DOHH2 (cell line): Measurements from ENCODE around the gene ZNF778.

Experiments used
- H3F3A ChIP-seq: fragments of 200-600 bp; sonication (generic), shearing (Covaris generic); 2 replicates; pipeline ENCODE4 v1.6.0; 2016; ENCODE audit warnings: antibody characterized with exemption, mild to moderate bottlenecking; ENCODE audit not compliant: control insufficient read depth, insufficient read depth
- H3K27ac ChIP-seq: fragments of 200-600 bp; sonication (generic); 2 replicates; pipeline ENCODE4 v1.5.1; 2014; ENCODE audit warnings: low read depth, mild to moderate bottlenecking, low read length, moderate library complexity
- H3K27me3 ChIP-seq: fragments of 200-600 bp; sonication (generic); 2 replicates; pipeline ENCODE4 v1.6.1; 2014; ENCODE audit warnings: mild to moderate bottlenecking, low read length, mixed read lengths; ENCODE audit not compliant: control insufficient read depth
- H3K36me3 ChIP-seq: fragments of 200-600 bp; sonication (generic); 2 replicates; pipeline ENCODE4 v1.6.1; 2014; ENCODE audit warnings: mild to moderate bottlenecking, low read length, moderate library complexity, mixed read lengths; ENCODE audit not compliant: control insufficient read depth
- H3K4me1 ChIP-seq: fragments of 200-600 bp; sonication (generic); 2 replicates; pipeline ENCODE4 v1.6.1; 2014; ENCODE audit warnings: mild to moderate bottlenecking, low read length, mixed read lengths; ENCODE audit not compliant: control insufficient read depth
- H3K4me2 ChIP-seq: fragments of 200-600 bp; sonication (generic); 2 replicates; pipeline ENCODE4 v1.6.0; 2014; ENCODE audit warnings: mild to moderate bottlenecking, low read length, moderate library complexity
- H3K4me3 ChIP-seq: fragments of 200-600 bp; sonication (generic); 2 replicates; pipeline ENCODE4 v1.5.1; 2014; ENCODE audit warnings: mild to moderate bottlenecking, low read length, mixed read lengths
- H3K79me2 ChIP-seq: fragments of 200-600 bp; sonication (generic); 2 replicates; pipeline ENCODE4 v1.6.1; 2014; ENCODE audit warnings: mild to moderate bottlenecking, low read length, mixed read lengths; ENCODE audit not compliant: control insufficient read depth
- H3K9me2 ChIP-seq: fragments of 200-600 bp; sonication (generic); replicated peaks from 2 replicates; pipeline ENCODE4 v1.6.1; 2014; ENCODE audit warnings: mild to moderate bottlenecking, low read length, mixed read lengths; ENCODE audit not compliant: control insufficient read depth
- H3K9me3 ChIP-seq: fragments of 200-600 bp; sonication (generic); 2 replicates; pipeline ENCODE4 v1.6.1; 2014; ENCODE audit warnings: antibody characterized with exemption, low read length, mixed read lengths; ENCODE audit not compliant: control insufficient read depth, insufficient read depth
- H4K20me1 ChIP-seq: fragments of 200-600 bp; sonication (generic); 2 replicates; pipeline ENCODE4 v1.6.0; 2014; ENCODE audit warnings: low read depth, mild to moderate bottlenecking, antibody characterized with exemption, low read length, moderate library complexity; ENCODE audit not compliant: control insufficient read depth, insufficient read depth
- EZH2phosphoT487 ChIP-seq: fragments of 200-600 bp; sonication (generic); IDR thresholded peaks from 2 replicates; pipeline ENCODE4 v1.6.1; 2017; ENCODE audit warnings: borderline replicate concordance, mild to moderate bottlenecking, antibody characterized with exemption, low read length, moderate library complexity, mixed read lengths
- TF ChIP-seq, protein P1 (sequence below): fragments of 200-600 bp; sonication (generic); IDR thresholded peaks from one replicate; pipeline ENCODE4 v1.5.1; 2014; ENCODE audit warnings: antibody characterized with exemption, mild to moderate bottlenecking, low read depth, low read length; ENCODE audit not compliant: poor library complexity, severe bottlenecking

Gene ZNF778

DNA sequence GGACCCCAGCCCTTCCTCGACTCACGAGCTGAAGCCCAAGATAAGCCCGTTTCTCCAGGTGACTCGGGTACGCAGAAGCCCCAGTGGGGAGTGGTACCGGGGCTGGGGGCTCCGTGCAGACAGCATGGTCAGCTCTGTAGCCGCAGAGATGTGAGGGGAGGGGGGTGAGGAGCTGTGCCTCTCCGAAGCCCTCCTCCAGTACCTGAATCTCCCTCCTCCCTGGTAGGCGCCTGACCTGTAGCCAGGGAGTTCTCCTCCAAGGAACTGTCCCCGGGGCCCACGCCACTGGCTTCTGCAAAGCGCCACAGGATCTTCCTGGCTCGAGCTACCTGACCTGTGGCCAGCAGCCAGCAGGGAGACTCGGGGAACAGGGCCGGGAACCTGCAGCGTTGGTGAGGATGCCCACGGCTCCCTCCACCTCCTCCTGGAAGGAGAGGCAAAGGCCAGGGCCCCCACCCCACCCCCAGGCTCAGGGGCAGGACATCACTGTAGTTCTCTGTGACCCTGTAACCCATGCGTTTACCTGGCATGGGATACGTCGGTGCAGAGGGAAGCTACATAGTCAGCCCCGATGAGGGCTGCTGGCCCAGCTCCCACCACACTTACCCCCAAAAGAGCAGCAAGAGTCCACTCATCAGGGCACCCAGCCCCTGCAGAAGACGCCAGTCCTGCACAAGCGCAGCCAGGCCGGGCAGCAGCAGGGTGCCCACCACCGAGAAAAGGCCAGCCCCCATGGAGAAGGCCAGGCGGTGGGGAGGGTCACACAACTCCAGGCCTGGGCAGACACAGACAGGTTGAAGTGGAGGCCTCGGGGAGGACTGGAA is 18.9 kb upstream of the ZNF778 start:
- Histone ChIP-seq H3K9me2 (no peaks in the 10 kb centered on the region), H4K20me1 (no peaks in the 10 kb centered on the region), H3K27ac (no peak overlapping the region), H3K36me3 (no peaks in the 10 kb centered on the region), H3K79me2 (no peaks in the 10 kb centered on the region), H3K4me2 (no peak overlapping the region), H3K9me3 (no peaks in the 10 kb centered on the region), H3K4me3 (no peak overlapping the region), H3F3A (no peaks in the 10 kb centered on the region), H3K27me3 (no peaks in the 10 kb centered on the region), H3K4me1 (no peaks in the 10 kb centered on the region)
- no peak for TF ChIP-seq EZH2phosphoT487
- TF ChIP-seq, protein P1, sequence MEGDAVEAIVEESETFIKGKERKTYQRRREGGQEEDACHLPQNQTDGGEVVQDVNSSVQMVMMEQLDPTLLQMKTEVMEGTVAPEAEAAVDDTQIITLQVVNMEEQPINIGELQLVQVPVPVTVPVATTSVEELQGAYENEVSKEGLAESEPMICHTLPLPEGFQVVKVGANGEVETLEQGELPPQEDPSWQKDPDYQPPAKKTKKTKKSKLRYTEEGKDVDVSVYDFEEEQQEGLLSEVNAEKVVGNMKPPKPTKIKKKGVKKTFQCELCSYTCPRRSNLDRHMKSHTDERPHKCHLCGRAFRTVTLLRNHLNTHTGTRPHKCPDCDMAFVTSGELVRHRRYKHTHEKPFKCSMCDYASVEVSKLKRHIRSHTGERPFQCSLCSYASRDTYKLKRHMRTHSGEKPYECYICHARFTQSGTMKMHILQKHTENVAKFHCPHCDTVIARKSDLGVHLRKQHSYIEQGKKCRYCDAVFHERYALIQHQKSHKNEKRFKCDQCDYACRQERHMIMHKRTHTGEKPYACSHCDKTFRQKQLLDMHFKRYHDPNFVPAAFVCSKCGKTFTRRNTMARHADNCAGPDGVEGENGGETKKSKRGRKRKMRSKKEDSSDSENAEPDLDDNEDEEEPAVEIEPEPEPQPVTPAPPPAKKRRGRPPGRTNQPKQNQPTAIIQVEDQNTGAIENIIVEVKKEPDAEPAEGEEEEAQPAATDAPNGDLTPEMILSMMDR = no peak

DNA sequence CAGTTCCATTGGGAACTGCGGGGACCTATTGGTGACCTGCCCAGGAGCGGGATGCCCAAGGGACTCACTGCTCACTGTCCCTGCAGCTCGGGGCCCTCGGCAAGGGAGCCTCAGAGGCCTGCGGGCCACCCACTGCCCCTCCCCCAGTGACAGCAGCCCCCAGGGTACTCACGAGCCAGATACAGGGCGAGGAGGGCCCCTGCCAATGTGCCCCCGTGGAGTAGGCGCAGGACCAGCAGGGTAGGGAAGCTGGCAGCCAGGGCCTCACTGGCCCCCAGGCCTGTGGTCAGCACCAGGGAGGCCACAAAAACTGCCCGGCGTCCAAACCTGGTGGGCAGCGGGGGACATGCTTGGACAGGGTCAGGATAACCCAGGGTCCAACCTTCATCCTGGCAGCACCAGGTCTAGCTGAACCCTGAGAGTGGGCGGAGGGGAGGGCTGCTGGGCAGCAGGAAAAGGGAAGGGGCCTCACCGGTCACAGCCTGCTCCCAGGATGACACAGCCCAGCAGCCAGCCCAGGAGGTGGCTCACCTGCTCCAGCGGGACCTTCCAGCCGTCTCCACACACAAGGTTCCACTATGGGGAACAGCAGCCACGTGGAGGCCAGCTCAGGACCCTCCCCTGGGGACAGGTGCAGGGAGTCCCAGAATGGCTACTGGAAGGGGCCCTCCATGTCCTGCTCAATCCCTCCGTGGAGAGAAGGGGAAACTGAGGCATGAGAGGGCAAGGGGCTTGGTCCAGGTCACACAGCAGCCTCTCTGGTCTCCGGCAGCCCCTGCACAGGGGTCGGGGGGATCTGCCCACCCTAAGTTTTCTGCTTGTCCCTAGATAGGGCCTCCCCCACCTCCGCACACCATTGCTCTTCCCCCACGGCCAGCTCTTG is 18.0 kb upstream of the ZNF778 start:
- TF ChIP-seq, protein P1 = no peak
- no peak for TF ChIP-seq EZH2phosphoT487
- no peaks in the 10 kb centered on the region for H3K79me2 ChIP-seq

DNA sequence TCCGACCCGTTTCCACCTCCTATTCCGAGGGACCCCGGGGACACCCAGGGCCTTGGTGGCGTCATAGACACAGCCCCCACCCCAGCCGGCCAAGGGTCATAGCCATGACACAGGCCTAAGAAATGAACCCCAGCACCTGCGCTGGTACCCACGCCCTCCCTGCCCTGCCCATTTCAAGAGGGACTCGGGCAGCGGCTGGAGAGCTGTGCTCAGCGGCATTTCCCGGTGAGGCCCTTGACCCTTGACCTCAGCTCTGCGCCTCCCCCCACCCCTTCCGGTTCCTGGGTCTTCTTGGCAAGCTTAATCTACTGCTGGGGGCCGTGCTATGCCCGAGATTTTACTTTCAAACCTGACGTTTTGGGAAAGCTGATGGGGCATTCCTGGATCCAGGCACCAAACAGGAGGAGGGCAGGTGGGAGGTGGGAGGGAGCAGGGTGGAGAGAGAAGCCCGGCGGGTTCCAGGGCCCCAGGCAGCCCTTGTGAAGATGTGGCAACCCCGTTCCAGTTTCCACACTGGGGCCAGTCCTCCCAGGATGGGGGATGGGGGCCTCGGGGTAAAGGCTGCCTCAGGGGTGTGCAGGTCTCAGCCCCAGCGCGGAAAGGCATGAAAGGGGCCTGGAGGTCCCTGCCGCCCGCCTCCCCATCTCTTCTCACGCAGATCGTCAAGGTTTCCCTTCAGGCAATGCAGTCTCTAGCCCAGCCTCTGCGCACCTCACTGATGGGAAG is 17.2 kb upstream of the ZNF778 start, which contains the start of gene SLC22A31:
Gene SLC22A31 (minus strand): TSS at position 414 of the 726 bp plus-strand sequence. CDS start 36 bp downstream, at position 378.
- no peaks in the 10 kb centered on the region for H3K27me3 ChIP-seq

More for the DNA sequence above, 18.0 kb upstream of the ZNF778 start:
- no peaks in the 10 kb centered on the region for H3K27me3 ChIP-seq
- no peaks in the 10 kb centered on the region for H3K36me3 ChIP-seq
- H3K9me2 ChIP-seq = no peaks in the 10 kb centered on the region
- no peaks in the 10 kb centered on the region for H3K4me1 ChIP-seq
- H3K9me3 ChIP-seq = no peaks in the 10 kb centered on the region
- no peak overlapping the region for H3K4me3 ChIP-seq
- no peaks in the 10 kb centered on the region for H3F3A ChIP-seq
- no peaks in the 10 kb centered on the region for H4K20me1 ChIP-seq
- H3K4me2 ChIP-seq = no peak overlapping the region
- H3K27ac ChIP-seq = no peak overlapping the region

More for the DNA sequence above, 17.2 kb upstream of the ZNF778 start, which contains the start of gene SLC22A31:
- no peaks in the 10 kb centered on the region for H3K79me2 ChIP-seq
- no peak within 1 kb of the TSS for H3K27ac ChIP-seq
- no peaks in the 10 kb centered on the region for H3K36me3 ChIP-seq
- H3K9me2 ChIP-seq = no peaks in the 10 kb centered on the region
- H3K4me2 ChIP-seq = no peak within 1 kb of the TSS
- TF ChIP-seq EZH2phosphoT487 = no peak
- TF ChIP-seq, protein P1 = no peak
- H4K20me1 ChIP-seq = no peaks in the 10 kb centered on the region
- no peaks in the 10 kb centered on the region for H3K4me1 ChIP-seq
- no peaks in the 10 kb centered on the region for H3F3A ChIP-seq
- H3K9me3 ChIP-seq = no peaks in the 10 kb centered on the region
- H3K4me3 ChIP-seq = no peak within 1 kb of the TSS
